Liver (tissue), 9 donors: ENCODE results near the gene MICALL1. TPM values are rescaled to one million over a fixed set of nuclear protein-coding genes. Genes with fewer than 3 reads are reported as not detected.

Source experiments
- DNase-seq: peaks from one replicate; pipeline ENCODE4 v3.0.0-alpha.2; 2017; ENCODE audit warnings: low spot score
- H3K27ac ChIP-seq, 2 donors: one replicate each; pipeline ENCODE4 v1.7.0; 2013; ENCODE audit warnings: inconsistent platforms in 2 of 2, low read length in 2 of 2, control low read depth in 1 of 2, low read depth in 1 of 2, mild to moderate bottlenecking in 1 of 2
- H3K27me3 ChIP-seq, 4 donors: one replicate each; pipeline versions ENCODE4 v1.6.1 to v1.7.0; 2013; ENCODE audit warnings: low read length in 3 of 4, inconsistent platforms in 1 of 4, mild to moderate bottlenecking in 1 of 4, moderate library complexity in 1 of 4; ENCODE audit not compliant: control insufficient read depth in 4 of 4, insufficient read depth in 4 of 4
- H3K36me3 ChIP-seq, 4 donors: one replicate each; pipeline versions ENCODE4 v1.6.1 to v1.7.0; 2013; ENCODE audit warnings: low read length in 3 of 4, mild to moderate bottlenecking in 3 of 4, low read depth in 1 of 4, moderate library complexity in 1 of 4; ENCODE audit not compliant: control insufficient read depth in 4 of 4, insufficient read depth in 3 of 4
- H3K4me1 ChIP-seq, 4 donors: one replicate each; pipeline versions ENCODE4 v1.6.1 to v1.7.0; 2013; ENCODE audit warnings: low read length in 3 of 4, mild to moderate bottlenecking in 3 of 4, moderate library complexity in 1 of 4; ENCODE audit not compliant: control insufficient read depth in 4 of 4, insufficient read depth in 4 of 4
- H3K4me3 ChIP-seq, 3 donors: one replicate each; pipeline versions ENCODE4 v1.6.1 to v1.7.0; 2013; ENCODE audit warnings: low read length in 3 of 3, control low read depth in 1 of 3, low read depth in 1 of 3, mild to moderate bottlenecking in 1 of 3
- H3K9ac ChIP-seq, 2 donors: one replicate each; pipeline ENCODE4 v1.7.0; 2013; ENCODE audit warnings: low read length in 2 of 2, mild to moderate bottlenecking in 2 of 2, moderate library complexity in 2 of 2, control low read depth in 1 of 2, low read depth in 1 of 2
- H3K9me3 ChIP-seq, 4 donors: one replicate each; pipeline versions ENCODE4 v1.6.1 to v1.7.0; 2013; ENCODE audit warnings: low read length in 3 of 4; ENCODE audit not compliant: control insufficient read depth in 4 of 4
- EGR1 ChIP-seq, 2 donors: IDR thresholded peaks; 2 replicates each; pipeline ENCODE4 v1.6.1; 2016 to 2018; ENCODE audit warnings: antibody characterized with exemption in 2 of 2, low read depth in 2 of 2
- FOXA1 ChIP-seq: IDR thresholded peaks from 2 replicates; pipeline ENCODE4 v1.6.1; 2016; ENCODE audit warnings: antibody characterized with exemption
- FOXA2 ChIP-seq: IDR thresholded peaks from 2 replicates; pipeline ENCODE4 v1.6.1; 2016; ENCODE audit warnings: antibody characterized with exemption
- GABPA ChIP-seq, 2 donors: IDR thresholded peaks in 1 of 2; conservative IDR thresholded peaks in 1 of 2; 2 replicates each; pipeline ENCODE4 v1.6.1; 2016; ENCODE audit warnings: antibody characterized with exemption in 2 of 2, mild to moderate bottlenecking in 1 of 2, moderate library complexity in 1 of 2
- HNF4A ChIP-seq, 2 donors: conservative IDR thresholded peaks; 2 replicates each; pipeline ENCODE4 v1.6.1; 2016; ENCODE audit warnings: antibody characterized with exemption in 2 of 2, mild to moderate bottlenecking in 2 of 2
- HNF4G ChIP-seq: IDR thresholded peaks from 2 replicates; pipeline ENCODE4 v1.6.1; 2016; ENCODE audit warnings: antibody characterized with exemption
- JUND ChIP-seq, 2 donors: IDR thresholded peaks; 2 replicates each; pipeline ENCODE4 v1.6.1; 2016; ENCODE audit warnings: antibody characterized with exemption in 2 of 2
- NR2F2 ChIP-seq: IDR thresholded peaks from 2 replicates; pipeline ENCODE4 v1.6.1; 2016; ENCODE audit warnings: antibody characterized with exemption
- RAD21 ChIP-seq, 2 donors: IDR thresholded peaks; 2 replicates each; pipeline ENCODE4 v1.6.1; 2016; ENCODE audit warnings: antibody characterized with exemption in 2 of 2, mild to moderate bottlenecking in 2 of 2
- REST ChIP-seq: IDR thresholded peaks from 2 replicates; pipeline ENCODE4 v1.6.1; 2016; ENCODE audit warnings: antibody characterized with exemption, mild to moderate bottlenecking
- RXRA ChIP-seq, 2 donors: IDR thresholded peaks; 2 replicates each; pipeline ENCODE4 v1.6.1; 2017 to 2018; ENCODE audit warnings: antibody characterized with exemption in 2 of 2, mild to moderate bottlenecking in 1 of 2
- SP1 ChIP-seq: IDR thresholded peaks from 2 replicates; pipeline ENCODE4 v1.6.1; 2018; ENCODE audit warnings: antibody characterized with exemption, mild to moderate bottlenecking
- TAF1 ChIP-seq: conservative IDR thresholded peaks from 2 replicates; pipeline ENCODE4 v1.6.1; 2016; ENCODE audit warnings: antibody characterized with exemption, mild to moderate bottlenecking
- YY1 ChIP-seq: IDR thresholded peaks from 2 replicates; pipeline ENCODE4 v1.6.1; 2016; ENCODE audit warnings: antibody characterized with exemption, mild to moderate bottlenecking
- WGBS: extraction: QIAGEN DNeasy Blood & Tissue Kit; methylation state at CpG from one replicate; pipeline ENCODE4 v1.1.7; 2013; 5-methylcytosine and 5-hydroxymethylcytosine counted together
- polyA plus RNA-seq, 2 donors: library from polyadenylated mRNA; stranded (reverse) in 1 of 2; unstranded in 1 of 2; fragments of 200-250 nt in 1 of 2; fragments of >200 nt in 1 of 2; fragmentation: Nextera tagmentation in 1 of 2; extraction: Ambion mirVana in 1 of 2; gene quantifications; one replicate each; pipeline versions ENCODE4 v1.2.1 to v1.2.3, GENCODE V29; 2013 to 2015
- total RNA-seq, 2 donors: library from RNA; depleted of rRNA; stranded (reverse); fragments of >200 nt; gene quantifications; one replicate each; pipeline ENCODE4 v1.2.3, GENCODE V29; 2014
- TF ChIP-seq, protein P1 (sequence below): IDR thresholded peaks from 2 replicates; pipeline ENCODE4 v1.6.1; 2016; ENCODE audit warnings: antibody characterized with exemption
- TF ChIP-seq, protein P2 (sequence below): IDR thresholded peaks from 2 replicates; pipeline ENCODE4 v1.6.1; 2016; ENCODE audit warnings: antibody characterized with exemption
- TF ChIP-seq, protein P3 (sequence below): fragments of 150-350 bp; IDR thresholded peaks from 2 replicates; pipeline ENCODE4 v1.5.1; 2017; ENCODE audit warnings: improper control_type of control experiment, low read depth, low read length; ENCODE audit not compliant: missing input control
- donor health status: healthy.
- donor health status: healthy.
- donor health status: healthy.
- donor health status: healthy.
- donor health status: healthy.

MICALL1 gene
- total and polyA plus RNA-seq, 4 donors, result 2.0 to 9.3 (median 4.1) TPM

DNA sequence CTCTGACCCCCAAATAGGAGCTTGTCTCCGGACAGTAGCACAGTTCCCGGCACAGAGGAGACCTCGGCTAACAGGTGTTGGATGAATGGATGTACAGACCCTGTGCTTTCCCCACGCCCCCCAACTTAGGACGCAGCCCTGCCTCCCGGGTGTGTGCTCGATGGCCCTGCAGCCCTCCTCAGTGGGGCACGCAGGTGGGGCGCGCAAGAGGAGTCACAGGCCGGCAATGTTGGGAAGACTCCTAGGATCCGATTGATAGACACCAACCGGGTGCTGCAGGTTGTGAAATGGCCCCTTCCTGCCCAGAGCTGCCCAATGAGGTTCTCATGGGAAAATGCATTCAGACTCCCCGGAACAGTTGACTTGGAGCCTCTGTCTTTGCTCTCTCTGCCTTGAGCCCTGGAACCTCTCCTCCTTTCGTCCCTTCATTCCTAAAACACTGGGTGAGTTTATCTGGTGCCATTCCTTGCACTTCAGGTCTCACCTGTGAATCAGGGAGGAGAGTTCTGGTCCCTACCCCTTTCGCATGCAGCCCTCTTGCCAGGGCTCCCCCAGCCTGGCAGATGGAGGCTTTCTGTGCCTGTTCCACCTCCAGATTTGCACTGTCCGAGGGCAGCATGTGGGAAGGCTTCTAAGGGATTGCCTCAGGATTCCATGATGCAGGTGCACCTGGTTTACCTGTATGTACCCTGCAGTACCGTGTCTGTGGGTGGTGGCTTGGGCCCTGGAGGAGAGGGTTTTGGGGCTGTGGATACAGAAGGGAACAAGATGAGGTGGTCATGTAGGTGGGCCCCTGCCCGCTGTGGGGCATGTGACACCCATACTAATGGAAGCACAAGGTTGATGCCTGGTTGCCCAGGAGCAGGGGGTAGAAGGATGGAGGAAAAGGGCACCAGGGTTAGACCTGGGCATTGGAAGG, 1.2 kb downstream of the MICALL1 start:
- H3K9me3 ChIP-seq, result no peaks in the 10 kb centered on the region
- TF ChIP-seq NR2F2 (no peak), YY1 (no peak), HNF4G (no peak), GABPA (IDR thresholded peaks at IDR 0.05 in 1 of 2, conservative IDR thresholded peaks at IDR 0.05 in 1 of 2) (no peak), FOXA2 (no peak), SP1 (no peak), JUND (IDR thresholded peaks at IDR 0.05) (no peak), HNF4A (conservative IDR thresholded peaks at IDR 0.05) (no peak), RXRA (IDR thresholded peaks at IDR 0.05) (no peak), RAD21 (IDR thresholded peaks at IDR 0.05) (no peak), EGR1 (IDR thresholded peaks at IDR 0.05; ENCODE audit: low read depth in 2 of 2) (no peak), REST (no peak), FOXA1 (no peak), TAF1 (no peak)
- TF ChIP-seq, protein P1, sequence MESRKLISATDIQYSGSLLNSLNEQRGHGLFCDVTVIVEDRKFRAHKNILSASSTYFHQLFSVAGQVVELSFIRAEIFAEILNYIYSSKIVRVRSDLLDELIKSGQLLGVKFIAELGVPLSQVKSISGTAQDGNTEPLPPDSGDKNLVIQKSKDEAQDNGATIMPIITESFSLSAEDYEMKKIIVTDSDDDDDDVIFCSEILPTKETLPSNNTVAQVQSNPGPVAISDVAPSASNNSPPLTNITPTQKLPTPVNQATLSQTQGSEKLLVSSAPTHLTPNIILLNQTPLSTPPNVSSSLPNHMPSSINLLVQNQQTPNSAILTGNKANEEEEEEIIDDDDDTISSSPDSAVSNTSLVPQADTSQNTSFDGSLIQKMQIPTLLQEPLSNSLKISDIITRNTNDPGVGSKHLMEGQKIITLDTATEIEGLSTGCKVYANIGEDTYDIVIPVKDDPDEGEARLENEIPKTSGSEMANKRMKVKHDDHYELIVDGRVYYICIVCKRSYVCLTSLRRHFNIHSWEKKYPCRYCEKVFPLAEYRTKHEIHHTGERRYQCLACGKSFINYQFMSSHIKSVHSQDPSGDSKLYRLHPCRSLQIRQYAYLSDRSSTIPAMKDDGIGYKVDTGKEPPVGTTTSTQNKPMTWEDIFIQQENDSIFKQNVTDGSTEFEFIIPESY, result no peak
- TF ChIP-seq, protein P2, sequence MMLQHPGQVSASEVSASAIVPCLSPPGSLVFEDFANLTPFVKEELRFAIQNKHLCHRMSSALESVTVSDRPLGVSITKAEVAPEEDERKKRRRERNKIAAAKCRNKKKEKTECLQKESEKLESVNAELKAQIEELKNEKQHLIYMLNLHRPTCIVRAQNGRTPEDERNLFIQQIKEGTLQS, result no peak
- TF ChIP-seq, protein P3, sequence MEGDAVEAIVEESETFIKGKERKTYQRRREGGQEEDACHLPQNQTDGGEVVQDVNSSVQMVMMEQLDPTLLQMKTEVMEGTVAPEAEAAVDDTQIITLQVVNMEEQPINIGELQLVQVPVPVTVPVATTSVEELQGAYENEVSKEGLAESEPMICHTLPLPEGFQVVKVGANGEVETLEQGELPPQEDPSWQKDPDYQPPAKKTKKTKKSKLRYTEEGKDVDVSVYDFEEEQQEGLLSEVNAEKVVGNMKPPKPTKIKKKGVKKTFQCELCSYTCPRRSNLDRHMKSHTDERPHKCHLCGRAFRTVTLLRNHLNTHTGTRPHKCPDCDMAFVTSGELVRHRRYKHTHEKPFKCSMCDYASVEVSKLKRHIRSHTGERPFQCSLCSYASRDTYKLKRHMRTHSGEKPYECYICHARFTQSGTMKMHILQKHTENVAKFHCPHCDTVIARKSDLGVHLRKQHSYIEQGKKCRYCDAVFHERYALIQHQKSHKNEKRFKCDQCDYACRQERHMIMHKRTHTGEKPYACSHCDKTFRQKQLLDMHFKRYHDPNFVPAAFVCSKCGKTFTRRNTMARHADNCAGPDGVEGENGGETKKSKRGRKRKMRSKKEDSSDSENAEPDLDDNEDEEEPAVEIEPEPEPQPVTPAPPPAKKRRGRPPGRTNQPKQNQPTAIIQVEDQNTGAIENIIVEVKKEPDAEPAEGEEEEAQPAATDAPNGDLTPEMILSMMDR, result no peak
- peaks cover 0 to 1% (median 0%) of the 10 kb centered on the region in 4 donors for H3K36me3 ChIP-seq
- H3K4me1 ChIP-seq, result peaks cover 0 to 20% (median 6%) of the 10 kb centered on the region in 4 donors
- peak overlapping the region; percentile 2 to 38 for H3K27ac ChIP-seq
- WGBS, result 68% methylated on average over 19 of the region's 19 CpGs
- no peak for DNase-seq
- no peaks in the 10 kb centered on the region for H3K27me3 ChIP-seq
- H3K4me3 ChIP-seq, result peak overlapping the region; percentile 41 to 89 (median 50)
- no peak overlapping the region for H3K9ac ChIP-seq
